DOHH2 (cell line): ENCODE measurements around the gene ARF3.

Experiments
- H3F3A ChIP-seq: fragments of 200-600 bp; sonication (generic), shearing (Covaris generic); 2 replicates; pipeline ENCODE4 v1.6.0; 2016; ENCODE audit warnings: antibody characterized with exemption, mild to moderate bottlenecking; ENCODE audit not compliant: control insufficient read depth, insufficient read depth
- H3K27ac ChIP-seq: fragments of 200-600 bp; sonication (generic); 2 replicates; pipeline ENCODE4 v1.5.1; 2014; ENCODE audit warnings: low read depth, mild to moderate bottlenecking, low read length, moderate library complexity
- H3K27me3 ChIP-seq: fragments of 200-600 bp; sonication (generic); 2 replicates; pipeline ENCODE4 v1.6.1; 2014; ENCODE audit warnings: mild to moderate bottlenecking, low read length, mixed read lengths; ENCODE audit not compliant: control insufficient read depth
- H3K36me3 ChIP-seq: fragments of 200-600 bp; sonication (generic); 2 replicates; pipeline ENCODE4 v1.6.1; 2014; ENCODE audit warnings: mild to moderate bottlenecking, low read length, moderate library complexity, mixed read lengths; ENCODE audit not compliant: control insufficient read depth
- H3K4me1 ChIP-seq: fragments of 200-600 bp; sonication (generic); 2 replicates; pipeline ENCODE4 v1.6.1; 2014; ENCODE audit warnings: mild to moderate bottlenecking, low read length, mixed read lengths; ENCODE audit not compliant: control insufficient read depth
- H3K4me2 ChIP-seq: fragments of 200-600 bp; sonication (generic); 2 replicates; pipeline ENCODE4 v1.6.0; 2014; ENCODE audit warnings: mild to moderate bottlenecking, low read length, moderate library complexity
- H3K4me3 ChIP-seq: fragments of 200-600 bp; sonication (generic); 2 replicates; pipeline ENCODE4 v1.5.1; 2014; ENCODE audit warnings: mild to moderate bottlenecking, low read length, mixed read lengths
- H3K79me2 ChIP-seq: fragments of 200-600 bp; sonication (generic); 2 replicates; pipeline ENCODE4 v1.6.1; 2014; ENCODE audit warnings: mild to moderate bottlenecking, low read length, mixed read lengths; ENCODE audit not compliant: control insufficient read depth
- H3K9me2 ChIP-seq: fragments of 200-600 bp; sonication (generic); replicated peaks from 2 replicates; pipeline ENCODE4 v1.6.1; 2014; ENCODE audit warnings: mild to moderate bottlenecking, low read length, mixed read lengths; ENCODE audit not compliant: control insufficient read depth
- H3K9me3 ChIP-seq: fragments of 200-600 bp; sonication (generic); 2 replicates; pipeline ENCODE4 v1.6.1; 2014; ENCODE audit warnings: antibody characterized with exemption, low read length, mixed read lengths; ENCODE audit not compliant: control insufficient read depth, insufficient read depth
- H4K20me1 ChIP-seq: fragments of 200-600 bp; sonication (generic); 2 replicates; pipeline ENCODE4 v1.6.0; 2014; ENCODE audit warnings: low read depth, mild to moderate bottlenecking, antibody characterized with exemption, low read length, moderate library complexity; ENCODE audit not compliant: control insufficient read depth, insufficient read depth
- CTCF ChIP-seq: fragments of 200-600 bp; sonication (generic); IDR thresholded peaks from one replicate; pipeline ENCODE4 v1.5.1; 2014; ENCODE audit warnings: antibody characterized with exemption, mild to moderate bottlenecking, low read depth, low read length; ENCODE audit not compliant: poor library complexity, severe bottlenecking
- EZH2phosphoT487 ChIP-seq: fragments of 200-600 bp; sonication (generic); IDR thresholded peaks from 2 replicates; pipeline ENCODE4 v1.6.1; 2017; ENCODE audit warnings: borderline replicate concordance, mild to moderate bottlenecking, antibody characterized with exemption, low read length, moderate library complexity, mixed read lengths

The ARF3 gene

GRCh38 chr12:48947727-48948126, 9.6 kb downstream of the ARF3 start:
- no peak overlapping the region for H3K4me2 ChIP-seq
- no peaks in the 10 kb centered on the region for H3F3A ChIP-seq
- H3K4me1 ChIP-seq, result no peaks in the 10 kb centered on the region
- no peak overlapping the region for H3K4me3 ChIP-seq
- TF ChIP-seq CTCF (no peak), EZH2phosphoT487 (no peak)
- peaks cover 11% of the 10 kb centered on the region for H3K36me3 ChIP-seq
- no peak overlapping the region for H3K27ac ChIP-seq
- no peaks in the 10 kb centered on the region for H3K9me3 ChIP-seq
- H3K79me2 ChIP-seq, result peaks cover 63% of the 10 kb centered on the region
- no peaks in the 10 kb centered on the region for H3K9me2 ChIP-seq
- peaks cover 9% of the 10 kb centered on the region; the same call in 1 of the 2 replicates for H4K20me1 ChIP-seq
- H3K27me3 ChIP-seq, result no peaks in the 10 kb centered on the region

- Histone ChIP-seq H3K4me3 (no peak overlapping the region), H3K79me2 (peaks cover 60% of the 10 kb centered on the region), H3K27ac (no peak overlapping the region), H3K4me2 (no peak overlapping the region), H3K36me3 (peaks cover 7% of the 10 kb centered on the region), H3K9me3 (no peaks in the 10 kb centered on the region), H3K4me1 (no peaks in the 10 kb centered on the region), H4K20me1 (peaks cover 6% of the 10 kb centered on the region; the same call in 1 of the 2 replicates), H3K9me2 (no peaks in the 10 kb centered on the region), H3F3A (no peaks in the 10 kb centered on the region), H3K27me3 (no peaks in the 10 kb centered on the region)
- no peak for TF ChIP-seq CTCF
- no peak for TF ChIP-seq EZH2phosphoT487
Measured at GRCh38 chr12:48946943-48947342, 10.3 kb downstream of the ARF3 start.

- Histone ChIP-seq H3K79me2 (peaks cover 58% of the 10 kb centered on the region), H3K4me1 (no peaks in the 10 kb centered on the region), H3K36me3 (peaks cover 11% of the 10 kb centered on the region)
Measured at GRCh38 chr12:48946205-48946604, 11.1 kb downstream of the ARF3 start.

More at GRCh38 chr12:48946205-48946604, 11.1 kb downstream of the ARF3 start:
- no peak overlapping the region for H3K4me2 ChIP-seq
- H3K4me3 ChIP-seq, result no peak overlapping the region
- H3K9me3 ChIP-seq, result no peaks in the 10 kb centered on the region
- H3K9me2 ChIP-seq, result no peaks in the 10 kb centered on the region
- H4K20me1 ChIP-seq, result peaks cover 6% of the 10 kb centered on the region; the same call in 1 of the 2 replicates
- H3F3A ChIP-seq, result no peaks in the 10 kb centered on the region
- no peaks in the 10 kb centered on the region for H3K27me3 ChIP-seq
- TF ChIP-seq CTCF (no peak), EZH2phosphoT487 (no peak)
- H3K27ac ChIP-seq, result no peak overlapping the region
